ENCODE data around the gene TADA1.
A peak's percentile ranks its signal among the peaks of the same experiment; 100 is the strongest.

TADA1 gene, protein sequence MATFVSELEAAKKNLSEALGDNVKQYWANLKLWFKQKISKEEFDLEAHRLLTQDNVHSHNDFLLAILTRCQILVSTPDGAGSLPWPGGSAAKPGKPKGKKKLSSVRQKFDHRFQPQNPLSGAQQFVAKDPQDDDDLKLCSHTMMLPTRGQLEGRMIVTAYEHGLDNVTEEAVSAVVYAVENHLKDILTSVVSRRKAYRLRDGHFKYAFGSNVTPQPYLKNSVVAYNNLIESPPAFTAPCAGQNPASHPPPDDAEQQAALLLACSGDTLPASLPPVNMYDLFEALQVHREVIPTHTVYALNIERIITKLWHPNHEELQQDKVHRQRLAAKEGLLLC

GRCh38 chr1:166875734-166876539 lies at the start of gene TADA1:
Gene TADA1 (minus strand): TSS chr1:166876264. CDS start chr1:166876233, 31 bp downstream.
- Histone ChIP-seq H3K36me3 (replicated peaks; ENCODE audit: insufficient read depth, low read length) (no peaks in the 10 kb centered on the region; the same call in 1 of the 2 replicates), H2AFZ (ENCODE audit: low read length) (peak within 1 kb of the TSS; percentile 87), H3K4me2 (ENCODE audit: low read depth, low read length) (peak within 1 kb of the TSS; percentile 93), H3K9me3 (replicated peaks; ENCODE audit: insufficient read depth, low read length) (no peaks in the 10 kb centered on the region), H3F3A (ENCODE audit: insufficient read depth, low read length) (peaks cover 16% of the 10 kb centered on the region; the same call in 1 of the 2 replicates), H4K20me1 (ENCODE audit: insufficient read depth, low read length) (no peaks in the 10 kb centered on the region), H3K79me2 (ENCODE audit: low read length) (peaks cover 49% of the 10 kb centered on the region), H3K4me1 (ENCODE audit: low read length) (peaks cover 12% of the 10 kb centered on the region), H3K9me2 (replicated peaks; ENCODE audit: insufficient read depth, low read length) (no peaks in the 10 kb centered on the region), H3K4me3 (ENCODE audit: low read length) (peak within 1 kb of the TSS; percentile 79), H3K9ac (ENCODE audit: low read length) (peak within 1 kb of the TSS; percentile 91), H3K27ac (ENCODE audit: low read length) (peak within 1 kb of the TSS; percentile 85), H3K27me3 (replicated peaks; ENCODE audit: insufficient read depth, low read length) (no peaks in the 10 kb centered on the region)
- TF ChIP-seq EZH2phosphoT487 (IDR thresholded peaks at IDR 0.05; ENCODE audit: low read length), result no peak
- no peak for TF ChIP-seq CTCF (IDR thresholded peaks at IDR 0.05; ENCODE audit: low read length)
- no peak for TF ChIP-seq EZH2 (optimal IDR thresholded peaks at IDR 0.05; ENCODE audit: low read depth, low read length)
- DNase-seq, result peak; percentile 100

- H3K4me3 ChIP-seq (ENCODE audit: low read length), result no peak overlapping the region
- H3K9ac ChIP-seq (ENCODE audit: low read length), result no peak overlapping the region
Observed at GRCh38 chr1:166924823-166925541, 48.9 kb upstream of the TADA1 start.

More at GRCh38 chr1:166924823-166925541, 48.9 kb upstream of the TADA1 start:
- H3K4me1 ChIP-seq (ENCODE audit: low read length), result no peaks in the 10 kb centered on the region
- H3K27me3 ChIP-seq (replicated peaks; ENCODE audit: insufficient read depth, low read length), result no peaks in the 10 kb centered on the region
- no peaks in the 10 kb centered on the region for H3K36me3 ChIP-seq (replicated peaks; ENCODE audit: insufficient read depth, low read length)
- no peaks in the 10 kb centered on the region for H3K9me3 ChIP-seq (replicated peaks; ENCODE audit: insufficient read depth, low read length)
- no peak for DNase-seq
- H4K20me1 ChIP-seq (ENCODE audit: insufficient read depth, low read length), result no peaks in the 10 kb centered on the region
- H3K27ac ChIP-seq (ENCODE audit: low read length), result no peak overlapping the region
- no peak for TF ChIP-seq EZH2phosphoT487 (IDR thresholded peaks at IDR 0.05; ENCODE audit: low read length)
- TF ChIP-seq CTCF (IDR thresholded peaks at IDR 0.05; ENCODE audit: low read length), result no peak
- no peak for TF ChIP-seq EZH2 (optimal IDR thresholded peaks at IDR 0.05; ENCODE audit: low read depth, low read length)
- no peaks in the 10 kb centered on the region for H3K9me2 ChIP-seq (replicated peaks; ENCODE audit: insufficient read depth, low read length)
- H3F3A ChIP-seq (ENCODE audit: insufficient read depth, low read length), result no peaks in the 10 kb centered on the region
- no peaks in the 10 kb centered on the region for H3K79me2 ChIP-seq (ENCODE audit: low read length)
- H3K4me2 ChIP-seq (ENCODE audit: low read depth, low read length), result no peak overlapping the region
- no peak overlapping the region for H2AFZ ChIP-seq (ENCODE audit: low read length)

All from MM.1S (cell line).